Osteoblast (primary cell): ENCODE measurements around the gene ANKRD36. TPM values are rescaled to one million over a fixed set of nuclear protein-coding genes. Genes with fewer than 3 reads are reported as not detected.
"Not testable (repeated sequence)": the region's sequence is repeated elsewhere in the genome, so short reads cannot be mapped to it uniquely, and the experiment has no call there.

Experiments
- DNase-seq: peaks from one replicate; pipeline ENCODE4 v3.0.0; 2011; ENCODE audit warnings: low spot score, mixed read lengths; ENCODE audit not compliant: insufficient read length; ENCODE audit errors: missing footprints
- H2AFZ ChIP-seq: 2 replicates; pipeline ENCODE4 v1.6.0; 2011; ENCODE audit warnings: mild to moderate bottlenecking, low read length
- H3K27ac ChIP-seq: 2 replicates; pipeline ENCODE4 v1.5.1; 2011; ENCODE audit warnings: mild to moderate bottlenecking, low read depth, low read length, moderate library complexity
- H3K27me3 ChIP-seq: 2 replicates; pipeline ENCODE4 v1.6.0; 2012; ENCODE audit warnings: mild to moderate bottlenecking, control low read depth, inconsistent platforms, low read length, moderate library complexity; ENCODE audit not compliant: insufficient read depth
- H3K36me3 ChIP-seq: 2 replicates; pipeline ENCODE4 v1.5.1; 2011; ENCODE audit warnings: mild to moderate bottlenecking, low read length, control low read depth, moderate library complexity; ENCODE audit not compliant: insufficient read depth
- H3K4me1 ChIP-seq: 2 replicates; pipeline ENCODE4 v1.5.1; 2011; ENCODE audit warnings: mild to moderate bottlenecking, low read length, control low read depth, moderate library complexity; ENCODE audit not compliant: insufficient read depth
- H3K4me2 ChIP-seq: 2 replicates; pipeline ENCODE4 v1.6.0; 2011; ENCODE audit warnings: mild to moderate bottlenecking, low read length; ENCODE audit not compliant: insufficient read depth
- H3K4me3 ChIP-seq: fragments of 200-600 bp; sonication (generic); 3 replicates; pipeline ENCODE4 v1.5.1; 2012; ENCODE audit warnings: mild to moderate bottlenecking, low read length, inconsistent platforms; ENCODE audit not compliant: insufficient read depth
- H3K79me2 ChIP-seq: 2 replicates; pipeline ENCODE4 v1.6.0; 2012; ENCODE audit warnings: mild to moderate bottlenecking, low read length, control low read depth, inconsistent platforms; ENCODE audit not compliant: insufficient read depth
- H3K9me3 ChIP-seq: 2 replicates; pipeline ENCODE4 v1.5.1; 2011; ENCODE audit warnings: low read depth, low read length, control low read depth
- H4K20me1 ChIP-seq: 2 replicates; pipeline ENCODE4 v1.6.0; 2012; ENCODE audit warnings: mild to moderate bottlenecking, low read length, control low read depth; ENCODE audit not compliant: insufficient read depth
- total RNA-seq: library from RNA; depleted of rRNA; stranded (reverse); fragments of >200 nt; gene quantifications from 2 replicates; pipeline ENCODE4 v1.2.3, GENCODE V29; 2012
- TF ChIP-seq, protein P1 (sequence below): IDR thresholded peaks from 2 replicates; pipeline ENCODE4 v1.5.1; 2011; ENCODE audit warnings: mild to moderate bottlenecking, low read depth, low read length, moderate library complexity; ENCODE audit errors: extremely low read depth

ANKRD36 gene
- total RNA-seq: 27.9 and 35.9 TPM in 2 replicates

DNA sequence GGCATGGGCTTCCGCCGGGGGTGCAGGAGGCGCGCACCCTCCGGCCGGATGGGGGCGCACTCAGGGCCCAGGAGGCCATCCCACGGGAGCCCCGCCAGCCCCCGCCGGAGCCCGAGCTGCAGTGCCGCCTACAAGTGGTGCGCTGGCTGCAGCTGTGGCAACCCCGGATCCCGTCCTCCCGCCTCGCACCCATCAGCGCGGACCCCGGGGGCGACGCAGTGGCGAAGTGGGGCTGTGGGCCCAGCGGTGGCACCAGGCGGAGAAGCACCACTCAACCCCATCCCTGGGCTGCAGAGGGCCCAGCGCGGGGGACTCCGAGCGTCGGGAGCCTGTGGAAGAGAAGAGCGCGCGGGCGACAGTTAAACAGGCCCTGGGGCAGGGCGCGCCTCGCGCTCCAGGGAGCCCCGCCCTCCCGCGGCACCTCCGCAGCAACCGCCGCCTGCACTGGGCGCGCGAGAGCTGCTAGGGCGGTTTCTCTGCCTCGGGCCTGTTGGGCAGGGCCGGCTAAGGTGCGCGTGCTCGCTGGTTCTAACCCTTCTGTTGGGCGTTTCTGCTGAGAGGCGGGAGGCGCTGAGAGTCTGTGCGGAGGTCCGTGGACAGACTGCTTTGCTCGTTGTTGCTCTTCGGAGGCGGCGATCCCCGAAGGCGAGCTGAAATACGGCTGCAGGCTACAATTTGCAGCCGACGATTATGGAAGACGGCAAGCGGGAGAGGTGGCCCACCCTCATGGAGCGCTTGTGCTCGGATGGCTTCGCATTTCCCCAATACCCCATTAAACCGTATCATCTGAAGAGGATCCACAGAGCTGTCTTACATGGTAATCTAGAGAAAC lies at the start of gene ANKRD36:
Gene ANKRD36, plus strand, starts transcription at position 104 of the 832 bp plus-strand sequence. Its CDS starts 587 bp downstream, at position 691.
- peak; percentile 79 for DNase-seq
- peak within 1 kb of the TSS; percentile 96 for H2AFZ ChIP-seq
- H3K4me1 ChIP-seq, H4K20me1 ChIP-seq, H3K79me2 ChIP-seq, H3K36me3 ChIP-seq, H3K27me3 ChIP-seq, H3K9me3 ChIP-seq: not testable (repeated sequence)
- H3K4me2 ChIP-seq: peak within 1 kb of the TSS; percentile 89
- H3K27ac ChIP-seq: peak within 1 kb of the TSS; percentile 47
- H3K4me3 ChIP-seq: peak within 1 kb of the TSS; percentile 76

DNA sequence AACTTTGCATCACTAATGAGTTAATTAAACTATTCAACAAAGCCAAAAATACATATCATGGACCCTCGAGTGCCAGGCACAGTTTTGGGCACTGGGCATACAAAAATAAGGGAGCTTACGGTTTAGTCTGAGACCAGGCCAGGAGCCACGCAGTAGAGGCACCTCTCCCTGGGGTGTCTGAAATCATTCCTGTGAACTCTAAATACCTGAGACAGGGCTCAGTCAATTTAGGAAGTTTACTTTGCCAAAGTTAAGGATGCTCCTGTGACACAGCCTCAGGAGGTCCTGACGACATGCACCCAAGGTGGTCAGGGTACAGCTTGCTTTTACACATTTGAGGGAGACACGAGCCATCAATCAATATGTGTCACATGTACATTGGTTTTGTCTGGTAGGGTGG lies 46.9 kb upstream of the ANKRD36 start:
- not testable (repeated sequence) for H3K9me3 ChIP-seq, H3K27me3 ChIP-seq, DNase-seq, H3K4me3 ChIP-seq, H3K4me1 ChIP-seq, H4K20me1 ChIP-seq, H3K4me2 ChIP-seq, H3K27ac ChIP-seq, H2AFZ ChIP-seq, H3K36me3 ChIP-seq, H3K79me2 ChIP-seq

DNA sequence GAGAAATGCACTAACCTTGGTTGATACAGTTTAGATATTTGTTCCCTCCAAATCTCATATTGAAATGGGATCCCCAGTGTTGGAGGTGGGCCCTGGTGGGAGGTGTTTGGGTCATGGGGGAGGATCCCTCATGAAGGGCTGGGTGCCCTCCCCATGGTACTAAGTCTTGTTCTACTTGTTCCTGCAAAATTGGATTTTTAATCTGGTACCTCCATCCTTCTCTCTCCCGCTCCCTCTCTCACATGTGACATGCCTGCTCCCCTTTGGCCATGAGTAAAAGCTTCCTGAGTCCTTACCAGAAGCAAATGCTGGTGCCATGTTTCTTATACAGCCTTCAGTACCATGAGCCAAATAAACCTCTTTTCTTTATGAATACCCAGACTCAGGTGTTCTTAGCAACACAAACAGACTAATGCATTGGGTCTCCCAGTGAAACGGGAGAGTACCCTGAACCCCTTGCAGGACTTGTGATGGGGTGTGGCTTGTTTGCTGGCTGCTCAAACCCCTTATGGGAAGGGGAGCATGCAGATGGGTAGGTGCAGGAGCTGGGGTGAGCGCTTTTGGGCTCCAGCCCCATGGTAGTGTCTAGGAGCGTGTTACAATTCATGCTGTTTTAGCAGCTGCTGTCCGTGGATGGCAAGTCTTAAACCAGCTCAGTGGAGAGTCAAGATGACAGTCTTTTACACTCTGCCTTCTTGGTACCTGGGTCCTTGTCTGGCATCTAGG lies 45.5 kb upstream of the ANKRD36 start:
- Histone ChIP-seq H3K9me3 (no peaks in the 10 kb centered on the region), H4K20me1 (no peaks in the 10 kb centered on the region), H3K4me2 (no peak overlapping the region), H3K27me3 (no peaks in the 10 kb centered on the region), H3K4me3 (no peak overlapping the region), H3K36me3 (no peaks in the 10 kb centered on the region), H3K79me2 (no peaks in the 10 kb centered on the region), H2AFZ (no peak overlapping the region), H3K27ac (no peak overlapping the region), H3K4me1 (no peaks in the 10 kb centered on the region)
- TF ChIP-seq, protein P1, sequence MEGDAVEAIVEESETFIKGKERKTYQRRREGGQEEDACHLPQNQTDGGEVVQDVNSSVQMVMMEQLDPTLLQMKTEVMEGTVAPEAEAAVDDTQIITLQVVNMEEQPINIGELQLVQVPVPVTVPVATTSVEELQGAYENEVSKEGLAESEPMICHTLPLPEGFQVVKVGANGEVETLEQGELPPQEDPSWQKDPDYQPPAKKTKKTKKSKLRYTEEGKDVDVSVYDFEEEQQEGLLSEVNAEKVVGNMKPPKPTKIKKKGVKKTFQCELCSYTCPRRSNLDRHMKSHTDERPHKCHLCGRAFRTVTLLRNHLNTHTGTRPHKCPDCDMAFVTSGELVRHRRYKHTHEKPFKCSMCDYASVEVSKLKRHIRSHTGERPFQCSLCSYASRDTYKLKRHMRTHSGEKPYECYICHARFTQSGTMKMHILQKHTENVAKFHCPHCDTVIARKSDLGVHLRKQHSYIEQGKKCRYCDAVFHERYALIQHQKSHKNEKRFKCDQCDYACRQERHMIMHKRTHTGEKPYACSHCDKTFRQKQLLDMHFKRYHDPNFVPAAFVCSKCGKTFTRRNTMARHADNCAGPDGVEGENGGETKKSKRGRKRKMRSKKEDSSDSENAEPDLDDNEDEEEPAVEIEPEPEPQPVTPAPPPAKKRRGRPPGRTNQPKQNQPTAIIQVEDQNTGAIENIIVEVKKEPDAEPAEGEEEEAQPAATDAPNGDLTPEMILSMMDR: no peak
- DNase-seq: no peak

DNA sequence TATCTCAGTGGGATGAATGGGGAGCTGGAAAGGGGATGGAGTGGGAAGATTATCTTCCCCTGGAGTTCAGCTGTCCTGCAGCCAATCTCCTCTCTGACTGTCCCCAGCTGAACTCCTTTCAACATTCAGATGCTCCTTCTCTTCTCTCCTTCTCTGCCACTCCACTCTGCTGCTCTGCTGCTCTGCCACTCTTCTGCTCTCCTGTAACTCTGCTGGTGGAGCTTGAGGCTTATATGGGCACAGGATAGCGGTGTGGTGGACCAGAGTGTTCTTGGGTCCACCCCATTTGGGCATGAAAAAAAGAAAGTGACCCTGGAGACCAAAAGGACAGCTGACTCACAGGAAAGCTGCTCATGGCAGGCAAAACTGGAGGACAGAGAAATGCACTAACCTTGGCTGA lies 44.9 kb upstream of the ANKRD36 start:
- Histone ChIP-seq H3K36me3 (no peaks in the 10 kb centered on the region), H3K4me1 (no peaks in the 10 kb centered on the region), H3K27ac (no peak overlapping the region), H3K4me3 (no peak overlapping the region), H3K79me2 (no peaks in the 10 kb centered on the region), H4K20me1 (no peaks in the 10 kb centered on the region), H3K9me3 (no peaks in the 10 kb centered on the region), H3K27me3 (no peaks in the 10 kb centered on the region), H3K4me2 (no peak overlapping the region), H2AFZ (no peak overlapping the region)
- DNase-seq: no peak
- TF ChIP-seq, protein P1: no peak

DNA sequence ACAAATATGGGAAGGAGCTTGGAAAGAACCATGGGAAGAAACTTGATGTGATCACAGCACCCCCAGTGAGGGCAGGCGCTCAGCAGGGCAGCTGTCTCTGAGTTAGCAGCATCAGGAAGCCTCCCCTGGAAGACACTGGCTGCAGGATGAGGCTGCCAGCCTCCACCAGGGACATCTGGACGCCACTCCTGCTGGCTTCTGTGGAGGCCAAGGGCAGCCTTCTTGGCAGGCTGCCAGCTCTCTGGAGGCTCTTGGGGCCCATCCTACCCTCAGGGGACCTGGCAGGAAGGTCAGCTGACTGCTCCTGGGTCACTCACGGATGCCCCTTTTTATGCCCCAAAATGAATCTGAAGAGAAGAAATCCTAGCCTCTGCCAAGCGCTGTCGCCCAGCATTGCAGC lies 44.2 kb upstream of the ANKRD36 start:
- H2AFZ ChIP-seq, DNase-seq, H3K27ac ChIP-seq, H3K79me2 ChIP-seq, H3K4me3 ChIP-seq, H4K20me1 ChIP-seq, H3K36me3 ChIP-seq, H3K9me3 ChIP-seq, H3K4me2 ChIP-seq, H3K27me3 ChIP-seq, H3K4me1 ChIP-seq: not testable (repeated sequence)

DNA sequence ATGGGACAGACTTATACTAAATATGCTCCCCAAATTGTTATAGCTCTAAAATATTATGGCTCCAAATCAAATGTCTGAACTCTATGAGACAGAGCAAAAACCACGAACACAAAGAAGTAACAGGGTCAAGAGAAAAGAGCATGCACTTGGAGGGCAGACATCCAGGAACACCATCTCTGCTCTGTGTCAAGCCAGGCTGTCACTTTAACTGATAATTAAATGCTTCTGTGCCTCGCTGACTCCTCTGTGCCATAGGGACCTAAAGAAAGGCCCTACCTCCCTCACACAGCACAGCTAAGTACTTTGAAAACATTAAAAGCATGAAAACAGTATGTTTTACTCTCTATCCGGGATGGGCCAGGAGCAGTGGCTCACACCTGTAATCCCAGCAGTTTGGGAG lies 42.0 kb upstream of the ANKRD36 start:
- H3K79me2 ChIP-seq: not testable (repeated sequence)

DNA sequence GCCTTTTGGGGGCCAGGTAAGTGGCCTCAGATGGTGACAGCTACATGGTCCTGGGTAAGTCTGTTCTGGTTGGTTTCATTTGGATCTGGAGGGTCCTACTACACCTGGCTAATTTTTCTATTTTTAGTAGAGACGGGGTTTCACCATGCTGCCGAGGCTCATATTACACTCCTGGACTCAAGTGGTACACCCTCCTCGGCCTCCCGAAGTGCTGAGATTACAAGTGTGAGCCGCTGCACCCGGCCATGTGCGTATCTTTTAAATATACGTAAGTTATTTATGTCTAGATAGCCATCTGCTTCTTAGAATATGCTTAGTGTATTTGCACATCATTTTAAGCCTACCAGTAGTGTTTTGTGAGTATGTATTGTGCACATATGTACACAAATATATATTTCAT lies 35.7 kb upstream of the ANKRD36 start:
- not testable (repeated sequence) for H3K4me3 ChIP-seq, H3K27ac ChIP-seq, H3K79me2 ChIP-seq, DNase-seq, H3K4me1 ChIP-seq, H3K36me3 ChIP-seq, H4K20me1 ChIP-seq, H3K9me3 ChIP-seq, H3K27me3 ChIP-seq, H2AFZ ChIP-seq, H3K4me2 ChIP-seq

More for the DNA sequence above, 42.0 kb upstream of the ANKRD36 start:
- H3K27me3 ChIP-seq, H3K36me3 ChIP-seq, H2AFZ ChIP-seq, H3K27ac ChIP-seq, H3K4me3 ChIP-seq, H3K4me2 ChIP-seq, H3K9me3 ChIP-seq, H3K4me1 ChIP-seq, DNase-seq, H4K20me1 ChIP-seq: not testable (repeated sequence)
